ENCODE data around the gene TRMT112. TPM values are rescaled to one million over a fixed set of nuclear protein-coding genes. Genes with fewer than 3 reads are reported as not detected.

TRMT112 gene
- total and polyA plus RNA-seq, 2 of the 4 experiments (the other 2 are of a cell fraction), result 173 to 202 TPM

- H3K9ac ChIP-seq (ENCODE audit: low read depth, low read length), result no peak overlapping the region
- intact Hi-C loops (cut with micrococcal nuclease) (no loop called here), dilution Hi-C loops (cut with HindIII; ENCODE audit: low sequenced_read_pairs, unreplicated experiment) (no loop called here), in situ Hi-C loops (cut with MboI; ENCODE audit: low sequenced_read_pairs) (no loop called here)
- H3K4me2 ChIP-seq (ENCODE audit: low read depth, low read length), result no peak overlapping the region
- no peak overlapping the region for H2BK120ac ChIP-seq (ENCODE audit: low read depth, low read length)
- H3K27me3 ChIP-seq (ENCODE audit: control insufficient read depth, insufficient read depth, low read length), result peaks cover 98% of the 10 kb centered on the region
- no peak for ATAC-seq (ENCODE audit: low read depth)
- H3K56ac ChIP-seq (ENCODE audit: extremely low read depth, insufficient read depth, low read length), result no peak overlapping the region
- no peaks in the 10 kb centered on the region for H3K9me3 ChIP-seq (ENCODE audit: control insufficient read depth, insufficient read depth, low read length)
- no peak overlapping the region for H2AK9ac ChIP-seq (replicated peaks; ENCODE audit: low read depth, low read length, poor library complexity)
- H3K27ac ChIP-seq (ENCODE audit: insufficient read depth, low read length), result no peak overlapping the region
- no peak for TF ChIP-seq RAD21 (IDR thresholded peaks at IDR 0.05; ENCODE audit: low read length)
- TF ChIP-seq USF2 (IDR thresholded peaks at IDR 0.05; ENCODE audit: low read depth, low read length), result no peak
- no peak for TF ChIP-seq MAZ (IDR thresholded peaks at IDR 0.05; ENCODE audit: borderline replicate concordance, low read depth, low read length)
- no peak overlapping the region for H4K91ac ChIP-seq (ENCODE audit: insufficient read depth, low read depth, low read length)
- H3K18ac ChIP-seq (ENCODE audit: low read depth, low read length), result no peak overlapping the region
- H3K9me1 ChIP-seq (ENCODE audit: insufficient read depth, low read length), result no peaks in the 10 kb centered on the region
- H2BK20ac ChIP-seq (ENCODE audit: low read depth, low read length), result no peak overlapping the region
- H2BK15ac ChIP-seq (ENCODE audit: low read depth, low read length), result no peak overlapping the region
- peaks cover 7% of the 10 kb centered on the region for H3K4me1 ChIP-seq (ENCODE audit: control insufficient read depth, insufficient read depth, low read length)
- no CpG with 5 or more reads among the region's 4 CpGs for WGBS, 2 experiments (ENCODE audit: extremely low coverage in 2 of 2, insufficient read length in 1 of 2)
- H3K14ac ChIP-seq (replicated peaks; ENCODE audit: low read depth, low read length), result no peak overlapping the region
- no peak overlapping the region for H4K5ac ChIP-seq (ENCODE audit: low read depth, low read length)
- H3K23ac ChIP-seq (ENCODE audit: low read depth, low read length), result no peak overlapping the region
- H3K4me3 ChIP-seq (ENCODE audit: insufficient read depth, low read depth, low read length), result no peak overlapping the region
- no peak overlapping the region for H3K4ac ChIP-seq (ENCODE audit: low read depth, low read length)
- ChIA-PET POLR2A (ENCODE audit: unreplicated experiment) (no interaction called here), CTCF (no interaction called here)
- no peak overlapping the region for H4K8ac ChIP-seq (ENCODE audit: low read depth in 2 of 2, low read length in 2 of 2)
- H3K36me3 ChIP-seq (ENCODE audit: control insufficient read depth, insufficient read depth, low read length), result no peaks in the 10 kb centered on the region
- no peak overlapping the region for H2AFZ ChIP-seq (replicated peaks; ENCODE audit: low read length, poor library complexity)
- no TSS peak for BruUV-seq (replicated peaks)
- H3K79me1 ChIP-seq (ENCODE audit: low read depth in 1 of 2, low read length in 2 of 2), result no peaks in the 10 kb centered on the region
- DNase-seq, result no peak
- no peak overlapping the region for H2AK5ac ChIP-seq (ENCODE audit: low read depth, low read length)
- H2BK5ac ChIP-seq (ENCODE audit: low read depth, low read length, poor library complexity, severe bottlenecking), result no peak overlapping the region
- H4K20me1 ChIP-seq (ENCODE audit: insufficient read depth, low read length), result peaks cover 7% of the 10 kb centered on the region; the same call in 1 of the 2 replicates
These were observed 21.6 kb downstream of the TRMT112 start for GRCh38 chr11:64295760-64296159.

Measured in IMR-90 (cell line).